Thymus (tissue), 11 donors: Measurements from ENCODE around the gene CXCR6. TPM values are rescaled to one million over a fixed set of nuclear protein-coding genes. Genes with fewer than 3 reads are reported as not detected.
A peak's percentile ranks its signal among the peaks of the same experiment; 100 is the strongest.

Experiments used
- DNase-seq, 9 donors: peaks; one replicate each; pipeline ENCODE4 v3.0.0-alpha.2; 2013; ENCODE audit warnings: low spot score in 9 of 9, low read depth in 6 of 9, missing footprints in 1 of 9
- H3K27ac ChIP-seq, 2 donors: one replicate each; pipeline ENCODE4 v1.5.1; 2013; ENCODE audit warnings: control low read depth in 1 of 2, low read depth in 1 of 2, low read length in 1 of 2, mild to moderate bottlenecking in 1 of 2, moderate library complexity in 1 of 2
- H3K27me3 ChIP-seq, 2 donors: one replicate each; pipeline ENCODE4 v1.5.1; 2013; ENCODE audit warnings: low read length in 1 of 2; ENCODE audit not compliant: control insufficient read depth in 2 of 2, insufficient read depth in 1 of 2
- H3K36me3 ChIP-seq, 2 donors: one replicate each; pipeline ENCODE4 v1.5.1; 2013; ENCODE audit warnings: low read length in 1 of 2, mild to moderate bottlenecking in 1 of 2, moderate library complexity in 1 of 2; ENCODE audit not compliant: control insufficient read depth in 2 of 2, insufficient read depth in 2 of 2
- H3K4me1 ChIP-seq, 2 donors: one replicate each; pipeline ENCODE4 v1.5.1; 2013; ENCODE audit warnings: low read length in 2 of 2; ENCODE audit not compliant: control insufficient read depth in 2 of 2, insufficient read depth in 2 of 2
- H3K4me3 ChIP-seq, 2 donors: one replicate each; pipeline ENCODE4 v1.5.1; 2013; ENCODE audit warnings: low read length in 2 of 2, control low read depth in 1 of 2, mild to moderate bottlenecking in 1 of 2
- H3K9me3 ChIP-seq, 2 donors: one replicate each; pipeline ENCODE4 v1.5.1; 2013; ENCODE audit warnings: low read length in 1 of 2, mild to moderate bottlenecking in 1 of 2; ENCODE audit not compliant: control insufficient read depth in 2 of 2, insufficient read depth in 1 of 2
- WGBS: extraction: QIAGEN DNeasy Blood & Tissue Kit; methylation state at CpG from one replicate; pipeline ENCODE4 v1.1.7; 2013; 5-methylcytosine and 5-hydroxymethylcytosine counted together
- polyA plus RNA-seq: library from polyadenylated mRNA; stranded (reverse); fragments of 200-250 nt; gene quantifications from one replicate; pipeline ENCODE4 v1.2.3, GENCODE V29; 2013
- total RNA-seq: library from RNA; stranded (reverse); fragments of 120-200 nt; gene quantifications from one replicate; pipeline ENCODE4 v1.2.4, GENCODE V29; 2013
- donor health status: healthy.

CXCR6 gene
- total and polyA plus RNA-seq, 2 donors, result 8.5 to 10.4 TPM

DNA sequence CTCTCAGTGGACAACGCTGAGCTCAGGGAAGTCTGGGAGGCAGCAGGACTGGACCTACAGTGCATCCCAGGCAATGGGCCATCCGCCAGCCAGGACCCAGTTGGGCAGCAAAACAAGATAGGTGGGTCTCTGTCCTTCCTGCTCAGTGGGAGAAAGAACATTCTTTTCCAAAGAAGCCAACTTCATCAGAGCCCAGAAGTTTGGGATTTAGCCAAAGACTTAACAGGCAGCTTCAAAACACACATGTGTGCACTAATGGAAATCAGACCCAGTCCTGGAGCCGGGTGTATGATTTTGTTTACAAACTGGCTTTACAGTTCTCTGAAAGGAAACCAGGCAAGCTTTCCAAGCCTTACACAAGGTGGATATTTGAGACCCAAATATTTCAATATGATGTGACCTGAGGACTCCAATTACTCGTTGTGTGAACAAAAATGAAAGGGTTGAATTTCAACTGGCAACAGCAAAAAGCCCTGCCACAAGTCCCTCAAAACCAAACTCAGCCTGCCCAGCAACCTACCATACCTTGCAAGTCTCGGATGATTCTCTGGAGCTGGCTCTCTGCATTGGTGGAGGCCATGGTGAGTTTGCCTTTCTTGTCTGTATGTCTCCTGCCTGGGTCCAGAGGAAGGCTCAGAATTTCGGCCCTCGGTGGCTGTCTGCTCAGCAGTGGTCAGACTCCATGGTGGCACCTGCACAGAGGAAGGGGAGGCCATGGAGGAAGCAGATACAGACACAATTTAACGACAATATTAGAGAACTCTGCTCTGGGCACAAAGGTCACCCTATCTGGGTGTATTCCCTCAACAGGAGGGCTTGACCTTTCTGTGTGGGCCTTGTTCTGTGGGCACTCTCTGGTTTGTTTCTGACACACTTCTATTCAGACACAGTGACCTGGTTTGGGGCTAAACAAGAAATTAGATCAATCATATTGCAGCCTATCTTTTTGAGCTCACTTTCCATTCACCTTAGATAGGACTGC, 41.4 kb downstream of the CXCR6 start:
- DNase-seq, result no peak
- peaks cover 15 to 88% of the 10 kb centered on the region in 2 donors for H3K4me1 ChIP-seq
- no peak overlapping the region for H3K4me3 ChIP-seq

DNA sequence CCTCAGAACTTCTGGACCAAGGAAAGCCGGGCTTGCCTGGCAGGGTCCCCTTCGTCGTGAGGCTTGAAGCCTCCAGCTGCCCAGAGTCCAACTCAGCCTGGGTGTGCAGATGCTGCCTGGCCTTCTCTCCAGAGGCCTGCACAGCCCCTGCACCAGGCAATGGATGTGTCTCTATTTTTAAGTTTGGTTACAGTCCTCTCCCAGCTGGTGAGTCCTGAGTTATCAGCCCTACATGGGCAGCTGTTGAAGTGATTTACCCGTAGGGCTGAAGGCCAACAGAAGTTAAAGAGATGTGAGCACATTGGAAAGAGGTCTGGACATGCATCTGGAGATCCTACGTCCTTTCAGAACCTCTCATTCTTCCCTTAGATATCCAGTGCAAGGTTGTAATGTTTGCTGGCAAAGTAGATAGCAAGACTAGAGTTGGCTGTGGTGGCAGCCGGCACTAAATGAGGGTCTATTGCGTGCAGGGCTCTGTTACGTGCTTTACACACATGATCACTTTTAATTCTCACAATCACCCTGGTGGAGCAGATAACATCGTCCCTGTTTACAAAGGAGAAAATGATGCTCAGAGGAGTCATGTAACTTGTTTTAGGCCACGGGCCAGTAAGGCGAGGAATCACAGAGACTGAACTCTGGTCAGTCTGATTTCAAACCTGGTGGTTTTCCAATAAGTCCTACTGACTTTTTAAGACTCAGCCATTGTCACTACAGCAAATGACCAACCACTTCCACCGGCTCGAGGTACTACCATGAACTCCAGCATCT, 42.5 kb downstream of the CXCR6 start:
- WGBS, result 96% methylated on average over 13 of the region's 13 CpGs
- Histone ChIP-seq H3K4me1 (peaks cover 14 to 86% of the 10 kb centered on the region in 2 donors), H3K9me3 (no peaks in the 10 kb centered on the region), H3K36me3 (peaks cover 52 to 70% of the 10 kb centered on the region in 2 donors), H3K4me3 (no peak overlapping the region), H3K27me3 (no peaks in the 10 kb centered on the region), H3K27ac (no peak overlapping the region)
- no peak for DNase-seq

More for the DNA sequence above, 41.4 kb downstream of the CXCR6 start:
- Histone ChIP-seq H3K36me3 (peaks cover 51 to 74% of the 10 kb centered on the region in 2 donors), H3K27ac (no peak overlapping the region), H3K27me3 (no peaks in the 10 kb centered on the region), H3K9me3 (no peaks in the 10 kb centered on the region)
- 96% methylated on average over 8 of the region's 8 CpGs for WGBS

DNA sequence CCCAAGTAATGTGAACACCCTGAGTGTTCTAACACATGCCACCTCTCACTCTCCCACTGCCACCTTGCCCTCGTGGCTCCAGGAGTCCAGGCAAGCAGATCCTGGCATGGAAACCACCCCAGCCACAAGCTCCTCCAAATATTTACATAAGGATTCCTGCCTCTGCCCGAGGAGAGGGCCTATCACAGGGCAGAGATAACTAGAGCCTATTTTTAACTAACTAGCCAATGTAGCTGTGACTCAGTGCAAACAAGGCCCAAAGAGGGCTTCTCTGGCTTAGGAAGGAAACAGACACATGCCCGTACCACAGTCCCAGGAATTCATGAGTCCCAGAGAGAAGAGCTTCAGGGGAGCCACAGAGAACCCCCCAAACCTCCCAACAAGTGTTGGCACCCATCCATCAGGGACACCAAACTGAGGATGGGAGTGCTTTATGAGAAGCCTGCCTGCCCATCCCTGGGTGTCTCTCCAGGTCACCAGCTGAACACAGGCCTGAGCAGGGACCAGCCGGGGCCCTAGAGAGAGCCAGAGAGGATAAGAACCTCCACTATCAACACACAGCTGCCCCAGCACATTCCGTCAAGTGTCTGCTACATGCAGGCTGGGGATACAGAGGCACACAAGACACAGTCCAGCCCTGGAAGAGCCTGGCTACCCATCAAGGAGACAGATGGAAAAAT, 43.2 kb downstream of the CXCR6 start:
- Histone ChIP-seq H3K4me3 (no peak overlapping the region), H3K9me3 (no peaks in the 10 kb centered on the region), H3K27ac (peak overlapping the region in 1 of 2 donors; percentile 31), H3K36me3 (peaks cover 48 to 63% of the 10 kb centered on the region in 2 donors), H3K27me3 (no peaks in the 10 kb centered on the region), H3K4me1 (peaks cover 10 to 83% of the 10 kb centered on the region in 2 donors)
- DNase-seq, result no peak
- 96% methylated on average over 5 of the region's 5 CpGs for WGBS

DNA sequence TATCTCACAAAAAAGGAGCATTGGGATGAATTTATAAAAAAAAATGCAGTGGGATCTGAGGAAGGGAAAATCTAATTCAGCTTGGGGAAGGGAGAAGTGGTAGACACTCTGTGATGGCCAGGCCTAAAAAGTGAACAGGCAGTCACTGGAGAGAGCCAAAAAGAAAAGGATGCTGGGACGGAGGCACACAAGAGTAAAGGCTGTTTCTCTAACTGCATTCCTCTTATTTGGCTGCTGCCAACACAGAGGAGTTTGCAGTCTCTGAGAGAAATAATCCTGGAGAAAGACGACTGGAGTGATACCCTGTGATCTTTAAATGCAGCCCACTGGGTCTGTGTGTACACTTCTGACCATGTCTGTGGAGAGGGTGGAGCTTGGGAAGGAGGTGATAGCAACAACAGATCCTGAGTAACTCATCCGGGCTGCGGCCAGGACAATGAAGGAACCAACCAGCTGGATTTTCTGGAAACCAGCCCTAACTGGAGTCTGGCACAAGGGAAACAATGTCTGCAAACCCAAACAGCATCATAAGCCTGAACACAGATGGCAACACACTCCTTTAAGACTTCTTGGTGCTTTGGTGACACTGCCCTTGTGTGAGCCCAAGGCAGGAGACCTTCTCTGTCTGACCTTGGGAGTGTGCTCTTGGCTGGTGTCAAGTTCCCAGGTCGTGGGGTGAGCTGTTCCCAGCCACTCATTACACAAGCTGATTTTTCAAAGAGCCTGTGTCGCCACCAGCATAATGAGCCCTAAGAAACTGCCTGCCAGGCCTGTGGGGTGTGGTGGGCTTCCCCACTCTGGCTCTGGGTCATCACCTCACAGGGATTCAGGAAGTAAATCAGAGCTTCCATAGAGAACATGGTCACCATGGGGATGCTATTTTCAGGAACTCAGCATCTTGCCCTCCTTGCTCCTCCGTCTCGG, 44.4 kb downstream of the CXCR6 start:
- DNase-seq, result no peak
- H3K36me3 ChIP-seq, result peaks cover 44 to 51% of the 10 kb centered on the region in 2 donors
- no peak overlapping the region for H3K4me3 ChIP-seq
- no peaks in the 10 kb centered on the region for H3K27me3 ChIP-seq
- H3K27ac ChIP-seq, result no peak overlapping the region
- 95% methylated on average over 8 of the region's 8 CpGs for WGBS
- no peaks in the 10 kb centered on the region for H3K9me3 ChIP-seq
- peaks cover 19 to 83% of the 10 kb centered on the region in 2 donors for H3K4me1 ChIP-seq

DNA sequence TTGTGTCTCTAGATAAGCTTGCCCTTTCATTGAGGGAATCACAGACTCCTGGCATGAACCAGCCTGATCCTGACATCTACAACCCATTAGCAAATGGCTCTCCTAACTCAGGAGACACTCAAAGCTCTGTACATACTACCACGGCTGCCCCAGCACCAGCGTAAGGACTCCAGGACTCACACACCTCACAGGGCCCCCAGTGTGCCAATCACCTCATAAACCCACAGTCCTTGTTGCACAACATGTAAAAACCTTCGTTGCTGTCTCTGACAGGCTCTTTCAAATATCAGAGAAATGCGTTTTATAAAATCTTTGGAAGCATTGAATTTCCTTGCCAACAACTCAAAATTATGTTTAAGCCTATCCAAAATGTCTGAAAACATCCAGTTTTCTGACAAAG, 45.1 kb downstream of the CXCR6 start:
- DNase-seq, result no peak
- H3K4me3 ChIP-seq, result no peak overlapping the region
- no peaks in the 10 kb centered on the region for H3K9me3 ChIP-seq
- 94% methylated on average over 4 of the region's 4 CpGs for WGBS
- no peaks in the 10 kb centered on the region for H3K27me3 ChIP-seq
- peak overlapping the region in 1 of 2 donors; percentile 26 for H3K27ac ChIP-seq
- H3K36me3 ChIP-seq, result peaks cover 37 to 46% of the 10 kb centered on the region in 2 donors
- peaks cover 25 to 83% of the 10 kb centered on the region in 2 donors for H3K4me1 ChIP-seq

DNA sequence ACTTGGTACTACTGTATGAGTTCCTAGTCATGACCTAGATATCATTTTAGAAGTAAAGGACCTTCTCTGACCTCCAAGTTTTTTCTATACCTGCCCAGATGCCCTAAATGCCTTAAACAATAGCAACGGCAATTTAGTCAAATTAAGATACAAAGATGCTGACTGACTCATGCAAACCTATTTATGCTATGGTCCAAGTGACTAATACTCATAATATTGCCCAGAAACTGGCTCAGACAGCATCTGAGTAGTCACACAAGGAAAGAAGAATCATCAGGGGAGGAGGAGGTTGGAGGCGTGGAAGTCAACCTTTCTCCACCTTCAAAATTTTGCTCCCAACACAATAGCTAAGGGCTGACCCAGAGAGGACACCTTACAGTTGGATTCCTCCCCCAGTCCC, 45.5 kb downstream of the CXCR6 start:
- Histone ChIP-seq H3K4me1 (peaks cover 25 to 83% of the 10 kb centered on the region in 2 donors), H3K27ac (no peak overlapping the region), H3K36me3 (peaks cover 33 to 42% of the 10 kb centered on the region in 2 donors), H3K4me3 (no peak overlapping the region), H3K9me3 (no peaks in the 10 kb centered on the region), H3K27me3 (no peaks in the 10 kb centered on the region)
- 95% methylated on average over 2 of the region's 2 CpGs for WGBS
- DNase-seq, result no peak

DNA sequence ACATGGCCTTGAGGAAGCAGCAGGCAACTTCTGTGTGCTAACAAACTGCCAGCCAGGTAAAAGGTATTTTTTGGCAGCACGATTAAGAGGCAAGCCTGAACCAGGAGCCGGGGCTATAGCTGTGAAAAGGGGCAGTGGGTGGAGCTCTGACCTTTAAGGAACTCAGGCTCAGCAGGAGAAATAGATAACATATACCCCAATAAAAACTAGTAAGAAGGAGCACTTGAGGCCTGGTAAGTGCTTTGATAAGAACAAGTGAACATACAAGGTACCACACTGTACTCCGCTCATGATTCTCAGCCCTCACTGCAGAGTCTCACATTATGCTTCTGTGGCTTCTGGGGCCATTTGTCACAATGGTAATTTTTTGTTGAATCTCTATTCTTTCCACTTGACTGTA, 46.9 kb downstream of the CXCR6 start:
- Histone ChIP-seq H3K27ac (no peak overlapping the region), H3K27me3 (peaks cover 0 to 2% of the 10 kb centered on the region in 2 donors), H3K36me3 (peaks cover 21 to 31% of the 10 kb centered on the region in 2 donors), H3K4me1 (peaks cover 28 to 85% of the 10 kb centered on the region in 2 donors), H3K4me3 (no peak overlapping the region), H3K9me3 (no peaks in the 10 kb centered on the region)
- 94% methylated on average over 3 of the region's 3 CpGs for WGBS
- no peak for DNase-seq

DNA sequence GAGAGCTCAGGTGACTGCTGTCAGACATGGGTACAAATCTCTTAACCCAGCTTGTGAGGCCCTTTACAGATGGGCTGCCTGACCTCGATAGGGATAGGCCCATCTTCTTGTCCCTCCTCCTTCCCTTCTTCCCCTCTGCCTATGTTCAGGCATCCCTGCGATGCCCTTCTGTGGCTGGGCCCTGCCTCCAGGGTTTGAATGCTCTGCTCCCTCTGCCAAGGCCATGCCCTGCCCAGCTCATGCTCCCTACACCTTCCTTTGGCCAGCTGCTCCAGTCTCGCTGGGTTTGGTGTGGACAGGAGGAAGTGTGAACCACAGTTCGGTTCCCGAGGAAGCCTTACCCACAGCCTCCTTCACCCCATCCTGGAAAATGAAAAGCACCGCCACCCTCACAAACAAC, 48.1 kb downstream of the CXCR6 start:
- H3K27ac ChIP-seq, result peak overlapping the region; percentile 7 to 42
- H3K4me1 ChIP-seq, result peaks cover 34 to 78% of the 10 kb centered on the region in 2 donors
- 56% methylated on average over 6 of the region's 6 CpGs for WGBS
- H3K4me3 ChIP-seq, result no peak overlapping the region
- no peak for DNase-seq
- H3K27me3 ChIP-seq, result peaks cover 0 to 5% of the 10 kb centered on the region in 2 donors
- peaks cover 19 to 23% of the 10 kb centered on the region in 2 donors for H3K36me3 ChIP-seq
- H3K9me3 ChIP-seq, result no peaks in the 10 kb centered on the region
